IgD-negative memory B cell (primary cell): Measurements from ENCODE around the gene EPG5. TPM values are rescaled to one million over a fixed set of nuclear protein-coding genes. Genes with fewer than 3 reads are reported as not detected.
A peak's percentile ranks its signal among the peaks of the same experiment; 100 is the strongest.
"Not testable (repeated sequence)": the region's sequence is repeated elsewhere in the genome, so short reads cannot be mapped to it uniquely, and the experiment has no call there.

Experiments
- H3K27ac Mint-ChIP-seq, 3 donors: one replicate each; pipeline ENCODE4 v1.8.0; 2020 to 2022; ENCODE audit warnings: mild to moderate bottlenecking in 3 of 3, mixed read lengths in 3 of 3, moderate library complexity in 1 of 3
- H3K27me3 Mint-ChIP-seq: one replicate; pipeline ENCODE4 v1.8.0; 2021; ENCODE audit warnings: mixed read lengths
- H3K36me3 Mint-ChIP-seq: one replicate; pipeline ENCODE4 v1.8.0; 2020; ENCODE audit warnings: mild to moderate bottlenecking, mixed read lengths
- H3K4me1 Mint-ChIP-seq, 3 donors: one replicate each; pipeline ENCODE4 v1.8.0; 2020 to 2022; ENCODE audit warnings: mixed read lengths in 3 of 3, mild to moderate bottlenecking in 1 of 3
- H3K4me3 Mint-ChIP-seq, 4 donors: one replicate each; pipeline ENCODE4 v1.8.0; 2020 to 2022; ENCODE audit warnings: mild to moderate bottlenecking in 4 of 4, mixed read lengths in 4 of 4, moderate library complexity in 3 of 4
- H3K9me3 Mint-ChIP-seq, 3 donors: one replicate each; pipeline ENCODE4 v1.8.0; 2020 to 2021; ENCODE audit warnings: mixed read lengths in 3 of 3, mild to moderate bottlenecking in 1 of 3
- polyA plus RNA-seq: library from polyadenylated mRNA; unstranded; fragments of 300-500 nt; fragmentation: Illumina TruSeq; gene quantifications from one replicate; pipeline ENCODE4 v1.2.3, GENCODE V29; 2021

EPG5 gene
- polyA plus RNA-seq, 1 donor from 2014 or later = 2.9 TPM

DNA sequence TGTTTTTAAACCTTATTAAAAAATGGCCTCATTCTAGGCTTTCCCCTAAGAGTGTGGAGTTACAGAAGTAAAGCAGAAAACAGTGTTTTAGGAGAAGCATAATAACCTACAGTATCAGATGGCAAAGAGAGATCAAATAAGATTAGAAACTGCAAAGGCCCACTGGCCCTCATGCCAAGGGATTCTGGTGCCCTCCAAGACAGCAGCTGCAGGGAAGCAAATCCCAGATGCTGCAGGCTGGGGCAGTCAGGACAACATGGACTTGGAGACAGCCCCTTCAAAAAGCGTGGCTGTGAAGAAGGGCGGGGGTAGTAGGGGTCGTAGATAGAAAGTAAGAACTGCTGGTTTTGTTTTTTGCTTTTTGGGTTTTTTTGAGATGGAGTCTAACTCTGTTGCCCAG lies 28.3 kb upstream of the EPG5 start:
- no peaks in the 10 kb centered on the region for H3K36me3 Mint-ChIP-seq
- peaks cover 3% of the 10 kb centered on the region for H3K27me3 Mint-ChIP-seq
- H3K9me3 Mint-ChIP-seq = no peaks in the 10 kb centered on the region
- H3K4me3 Mint-ChIP-seq = no peak overlapping the region
- no peak overlapping the region for H3K27ac Mint-ChIP-seq
- H3K4me1 Mint-ChIP-seq = peaks cover 3 to 7% (median 7%) of the 10 kb centered on the region in 3 donors

- H3K27ac Mint-ChIP-seq = no peak overlapping the region
- peaks cover 0 to 9% (median 5%) of the 10 kb centered on the region in 3 donors for H3K9me3 Mint-ChIP-seq
- peaks cover 0 to 7% (median 4%) of the 10 kb centered on the region in 3 donors for H3K4me1 Mint-ChIP-seq
- H3K27me3 Mint-ChIP-seq = peaks cover 3% of the 10 kb centered on the region
- no peak overlapping the region for H3K4me3 Mint-ChIP-seq
- no peaks in the 10 kb centered on the region for H3K36me3 Mint-ChIP-seq
These were observed 26.3 kb upstream of the EPG5 start for GRCh38 chr18:45993438-45993837.

DNA sequence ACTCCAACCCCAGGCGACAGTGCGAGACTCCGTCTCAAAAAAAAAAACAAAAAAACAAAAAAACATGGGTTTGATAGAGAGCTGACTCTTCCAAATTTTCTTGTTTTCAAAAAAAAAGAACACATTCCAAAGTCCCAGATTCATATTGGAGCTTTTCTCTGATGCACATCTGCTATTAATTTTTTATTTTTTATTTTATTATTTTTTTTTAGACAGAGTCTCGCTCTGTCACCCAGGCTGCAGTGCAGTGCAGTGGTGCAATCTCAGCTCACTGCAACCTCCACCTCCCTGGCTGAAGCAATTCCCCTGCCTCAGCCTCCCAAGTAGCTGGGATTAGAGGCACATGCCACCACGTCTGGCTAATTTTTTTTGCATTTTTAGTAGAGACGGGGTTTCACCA lies 25.4 kb upstream of the EPG5 start:
- not testable (repeated sequence) for H3K27me3 Mint-ChIP-seq, H3K36me3 Mint-ChIP-seq, H3K9me3 Mint-ChIP-seq, H3K4me1 Mint-ChIP-seq, H3K4me3 Mint-ChIP-seq, H3K27ac Mint-ChIP-seq

GRCh38 chr18:45991788-45992187 lies 24.7 kb upstream of the EPG5 start:
- Mint-ChIP-seq H3K27me3 (peaks cover 5% of the 10 kb centered on the region), H3K36me3 (no peaks in the 10 kb centered on the region), H3K9me3 (peaks cover 0 to 9% (median 5%) of the 10 kb centered on the region in 3 donors), H3K27ac (no peak overlapping the region), H3K4me1 (peaks cover 0 to 4% (median 0%) of the 10 kb centered on the region in 3 donors), H3K4me3 (no peak overlapping the region)

GRCh38 chr18:45984546-45985235 lies 17.6 kb upstream of the EPG5 start:
- no peak overlapping the region for H3K27ac Mint-ChIP-seq
- peaks cover 2% of the 10 kb centered on the region for H3K27me3 Mint-ChIP-seq
- peaks cover 0 to 3% (median 0%) of the 10 kb centered on the region in 3 donors for H3K4me1 Mint-ChIP-seq
- H3K9me3 Mint-ChIP-seq = peaks cover 0 to 7% (median 5%) of the 10 kb centered on the region in 3 donors
- H3K4me3 Mint-ChIP-seq = no peak overlapping the region
- no peaks in the 10 kb centered on the region for H3K36me3 Mint-ChIP-seq

- Mint-ChIP-seq H3K36me3 (no peaks in the 10 kb centered on the region), H3K27ac (no peak overlapping the region), H3K27me3 (no peaks in the 10 kb centered on the region), H3K4me1 (peaks cover 0 to 3% (median 0%) of the 10 kb centered on the region in 3 donors), H3K4me3 (no peak overlapping the region), H3K9me3 (no peaks in the 10 kb centered on the region)
These were observed 14.7 kb upstream of the EPG5 start for GRCh38 chr18:45981821-45982220.

GRCh38 chr18:45980229-45980628 lies 13.1 kb upstream of the EPG5 start:
- Mint-ChIP-seq H3K36me3 (no peaks in the 10 kb centered on the region), H3K27me3 (no peaks in the 10 kb centered on the region), H3K27ac (peak overlapping the region in 1 of 3 donors; percentile 61), H3K4me1 (peaks cover 0 to 3% (median 0%) of the 10 kb centered on the region in 3 donors), H3K4me3 (no peak overlapping the region), H3K9me3 (no peaks in the 10 kb centered on the region)

DNA sequence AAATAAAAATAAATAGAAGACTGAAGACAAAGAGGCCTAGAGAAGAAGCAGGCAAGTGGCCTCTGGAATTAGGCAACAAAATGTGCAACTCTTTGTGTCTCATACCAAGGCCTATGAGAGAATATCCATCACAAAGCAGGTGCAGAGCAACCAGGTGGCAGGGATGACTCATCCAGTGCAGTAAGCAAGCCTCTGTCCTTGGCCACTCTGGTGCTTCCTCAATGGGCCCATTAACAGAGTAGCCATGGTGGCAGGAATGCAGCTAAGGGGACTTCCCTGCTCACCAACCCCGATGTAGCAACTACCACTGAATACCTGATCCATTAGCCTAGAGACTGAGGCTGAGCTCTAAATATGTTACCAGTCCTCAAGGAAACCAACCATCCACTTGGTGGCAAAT lies 11.0 kb upstream of the EPG5 start:
- H3K4me3 Mint-ChIP-seq = no peak overlapping the region
- H3K36me3 Mint-ChIP-seq = no peaks in the 10 kb centered on the region
- peaks cover 0 to 5% (median 5%) of the 10 kb centered on the region in 3 donors for H3K4me1 Mint-ChIP-seq
- H3K9me3 Mint-ChIP-seq = no peaks in the 10 kb centered on the region
- no peaks in the 10 kb centered on the region for H3K27me3 Mint-ChIP-seq
- H3K27ac Mint-ChIP-seq = no peak overlapping the region

- Mint-ChIP-seq H3K4me1 (peaks cover 0 to 6% (median 5%) of the 10 kb centered on the region in 3 donors), H3K9me3 (no peaks in the 10 kb centered on the region), H3K36me3 (no peaks in the 10 kb centered on the region), H3K27me3 (no peaks in the 10 kb centered on the region), H3K27ac (peak overlapping the region in 1 of 3 donors; percentile 32), H3K4me3 (no peak overlapping the region)
These were observed 9.8 kb upstream of the EPG5 start for GRCh38 chr18:45976974-45977373.

DNA sequence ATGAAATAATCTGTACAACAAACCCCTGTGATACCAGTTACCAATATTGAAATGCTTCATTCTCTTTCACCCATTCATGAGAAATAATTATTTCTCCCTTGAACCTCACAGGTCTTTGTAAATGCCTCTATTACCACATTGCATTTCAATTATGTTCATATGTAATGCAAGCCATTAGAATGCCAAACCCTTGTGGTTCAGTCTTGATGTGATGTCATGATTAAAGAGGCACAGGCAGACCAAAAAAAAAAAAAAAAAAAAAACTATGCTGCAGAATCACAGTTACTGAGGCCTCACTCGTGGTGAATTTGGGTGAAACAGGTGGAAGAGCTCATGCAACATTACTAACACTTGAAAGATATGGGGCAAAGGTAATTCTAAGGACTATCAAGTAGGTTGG lies 9.4 kb upstream of the EPG5 start:
- Mint-ChIP-seq H3K27me3 (no peaks in the 10 kb centered on the region), H3K4me3 (no peak overlapping the region), H3K27ac (no peak overlapping the region), H3K4me1 (peaks cover 0 to 5% (median 3%) of the 10 kb centered on the region in 3 donors), H3K36me3 (no peaks in the 10 kb centered on the region), H3K9me3 (no peaks in the 10 kb centered on the region)

- peaks cover 0 to 5% (median 3%) of the 10 kb centered on the region in 3 donors for H3K4me1 Mint-ChIP-seq
- H3K27me3 Mint-ChIP-seq = no peaks in the 10 kb centered on the region
- peak overlapping the region in 1 of 3 donors; percentile 39 for H3K27ac Mint-ChIP-seq
- H3K36me3 Mint-ChIP-seq = no peaks in the 10 kb centered on the region
- no peaks in the 10 kb centered on the region for H3K9me3 Mint-ChIP-seq
- no peak overlapping the region for H3K4me3 Mint-ChIP-seq
These were observed 7.0 kb upstream of the EPG5 start for GRCh38 chr18:45974088-45974536.

DNA sequence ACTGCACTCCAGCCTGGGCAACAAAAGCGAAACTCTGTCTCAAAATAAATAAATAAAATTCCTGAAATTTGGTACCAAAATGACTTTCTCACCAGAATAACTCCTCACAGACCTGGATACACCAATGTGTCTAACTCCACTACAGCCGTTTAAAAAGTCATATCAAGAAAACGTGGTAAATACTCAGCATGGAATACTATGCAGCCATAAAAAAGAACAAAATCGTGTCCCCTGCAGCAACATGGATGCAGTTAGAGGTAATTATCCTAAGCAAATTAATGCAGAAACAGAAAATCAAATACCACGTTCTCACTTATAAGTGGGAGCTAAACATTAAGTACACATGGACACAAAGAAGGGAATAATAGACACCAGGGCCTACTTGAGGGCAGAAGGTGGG lies 2.2 kb downstream of the EPG5 start:
- peak overlapping the region in 2 of 4 donors; percentile 63 to 77 for H3K4me3 Mint-ChIP-seq
- not testable (repeated sequence) for H3K9me3 Mint-ChIP-seq, H3K36me3 Mint-ChIP-seq, H3K27me3 Mint-ChIP-seq
- H3K4me1 Mint-ChIP-seq = peaks cover 31 to 42% (median 37%) of the 10 kb centered on the region in 3 donors
- peak overlapping the region in 2 of 3 donors; percentile 39 to 40 for H3K27ac Mint-ChIP-seq

- H3K36me3 Mint-ChIP-seq = peaks cover 9% of the 10 kb centered on the region
These were observed 4.3 kb downstream of the EPG5 start for GRCh38 chr18:45962866-45963265.

GRCh38 chr18:45962461-45962860 lies 4.7 kb downstream of the EPG5 start:
- no peaks in the 10 kb centered on the region for H3K9me3 Mint-ChIP-seq
- peak overlapping the region in 1 of 4 donors; percentile 10 for H3K4me3 Mint-ChIP-seq
- no peaks in the 10 kb centered on the region for H3K27me3 Mint-ChIP-seq
- peaks cover 9% of the 10 kb centered on the region for H3K36me3 Mint-ChIP-seq
- peak overlapping the region in 1 of 3 donors; percentile 52 for H3K27ac Mint-ChIP-seq
- peaks cover 26 to 44% (median 30%) of the 10 kb centered on the region in 3 donors for H3K4me1 Mint-ChIP-seq

More at GRCh38 chr18:45962866-45963265, 4.3 kb downstream of the EPG5 start:
- no peaks in the 10 kb centered on the region for H3K27me3 Mint-ChIP-seq
- H3K27ac Mint-ChIP-seq = peak overlapping the region in 2 of 3 donors; percentile 11 to 57
- H3K4me3 Mint-ChIP-seq = peak overlapping the region in 2 of 4 donors; percentile 10 to 21
- peaks cover 28 to 45% (median 34%) of the 10 kb centered on the region in 3 donors for H3K4me1 Mint-ChIP-seq
- H3K9me3 Mint-ChIP-seq = no peaks in the 10 kb centered on the region

GRCh38 chr18:45959484-45959883 lies 7.6 kb downstream of the EPG5 start:
- peaks cover 12 to 32% (median 19%) of the 10 kb centered on the region in 3 donors for H3K4me1 Mint-ChIP-seq
- not testable (repeated sequence) for H3K27me3 Mint-ChIP-seq, H3K4me3 Mint-ChIP-seq, H3K27ac Mint-ChIP-seq, H3K9me3 Mint-ChIP-seq
- peaks cover 10% of the 10 kb centered on the region for H3K36me3 Mint-ChIP-seq

DNA sequence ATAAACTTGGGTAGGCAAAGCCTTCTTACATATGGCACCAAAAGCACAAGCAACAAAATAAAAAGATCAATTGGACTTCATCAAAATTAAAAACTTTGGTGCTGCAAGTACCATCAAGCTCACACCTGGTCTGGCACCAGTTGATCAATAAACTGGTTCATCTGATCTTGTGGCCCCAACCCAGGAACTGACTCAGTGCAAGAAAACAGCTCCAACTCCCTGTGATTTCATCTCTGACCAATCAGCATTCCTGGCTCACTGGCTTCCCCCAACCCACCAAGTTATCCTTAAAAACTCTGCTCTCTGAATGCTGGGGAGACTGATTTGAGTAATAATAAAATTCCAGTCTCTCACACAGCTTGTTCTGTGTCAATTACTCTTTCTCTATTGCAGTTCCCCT lies 8.4 kb downstream of the EPG5 start:
- Mint-ChIP-seq H3K9me3 (no peaks in the 10 kb centered on the region), H3K36me3 (peaks cover 10% of the 10 kb centered on the region), H3K4me3 (no peak overlapping the region), H3K4me1 (peaks cover 12 to 28% (median 17%) of the 10 kb centered on the region in 3 donors), H3K27ac (no peak overlapping the region), H3K27me3 (no peaks in the 10 kb centered on the region)
